ENCODE results near the gene RPS21. TPM values are rescaled to one million over a fixed set of nuclear protein-coding genes. Genes with fewer than 3 reads are reported as not detected.

RPS21 gene
- polyA plus RNA-seq, 1 experiment = 2,723 TPM

- H3K4me3 ChIP-seq (ENCODE audit: low read depth, low read length) = no peak overlapping the region
- TF ChIP-seq, protein P1, sequence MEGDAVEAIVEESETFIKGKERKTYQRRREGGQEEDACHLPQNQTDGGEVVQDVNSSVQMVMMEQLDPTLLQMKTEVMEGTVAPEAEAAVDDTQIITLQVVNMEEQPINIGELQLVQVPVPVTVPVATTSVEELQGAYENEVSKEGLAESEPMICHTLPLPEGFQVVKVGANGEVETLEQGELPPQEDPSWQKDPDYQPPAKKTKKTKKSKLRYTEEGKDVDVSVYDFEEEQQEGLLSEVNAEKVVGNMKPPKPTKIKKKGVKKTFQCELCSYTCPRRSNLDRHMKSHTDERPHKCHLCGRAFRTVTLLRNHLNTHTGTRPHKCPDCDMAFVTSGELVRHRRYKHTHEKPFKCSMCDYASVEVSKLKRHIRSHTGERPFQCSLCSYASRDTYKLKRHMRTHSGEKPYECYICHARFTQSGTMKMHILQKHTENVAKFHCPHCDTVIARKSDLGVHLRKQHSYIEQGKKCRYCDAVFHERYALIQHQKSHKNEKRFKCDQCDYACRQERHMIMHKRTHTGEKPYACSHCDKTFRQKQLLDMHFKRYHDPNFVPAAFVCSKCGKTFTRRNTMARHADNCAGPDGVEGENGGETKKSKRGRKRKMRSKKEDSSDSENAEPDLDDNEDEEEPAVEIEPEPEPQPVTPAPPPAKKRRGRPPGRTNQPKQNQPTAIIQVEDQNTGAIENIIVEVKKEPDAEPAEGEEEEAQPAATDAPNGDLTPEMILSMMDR (IDR thresholded peaks at IDR 0.05; ENCODE audit: low read depth, low read length) = no peak
- DNase-seq (ENCODE audit: low read depth, low spot score) = no peak
- peaks cover 7% of the 10 kb centered on the region; the same call in 1 of the 2 replicates for H3K9me3 ChIP-seq (ENCODE audit: control insufficient read depth, insufficient read depth, low read length)
- POLR2A ChIA-PET = no interaction called here
- H3K27ac ChIP-seq (ENCODE audit: low read depth, low read length) = no peak overlapping the region
- CTCF ChIA-PET = interaction anchor here (0.7 to 1.2 kb wide), 2 partner anchors 9 to 13 kb away, joined by 3 to 4 read pairs; no protein-coding TSS in a partner anchor
- H3K27me3 ChIP-seq (ENCODE audit: control insufficient read depth, insufficient read depth, low read length) = no peaks in the 10 kb centered on the region
Measured at GRCh38 chr20:62396367-62397239, 9.7 kb downstream of the RPS21 start.

- ChIA-PET CTCF (no interaction called here), POLR2A (no interaction called here)
- Histone ChIP-seq H3K9me3 (ENCODE audit: control insufficient read depth, insufficient read depth, low read length) (peaks cover 7% of the 10 kb centered on the region; the same call in 1 of the 2 replicates), H3K27me3 (ENCODE audit: control insufficient read depth, insufficient read depth, low read length) (no peaks in the 10 kb centered on the region), H3K4me3 (ENCODE audit: low read depth, low read length) (no peak overlapping the region), H3K27ac (ENCODE audit: low read depth, low read length) (no peak overlapping the region)
- TF ChIP-seq, protein P1 (IDR thresholded peaks at IDR 0.05; ENCODE audit: low read depth, low read length) = no peak
- no peak for DNase-seq (ENCODE audit: low read depth, low spot score)
Measured at GRCh38 chr20:62398120-62398821, 11.4 kb downstream of the RPS21 start.

GRCh38 chr20:62400021-62400420 is 13.1 kb downstream of the RPS21 start:
- POLR2A ChIA-PET = interaction anchor here (0.6 to 0.7 kb wide), 2 partner anchors 9 to 113 kb away, joined by 3 to 5 read pairs; no protein-coding TSS in a partner anchor
- TF ChIP-seq, protein P1 (IDR thresholded peaks at IDR 0.05; ENCODE audit: low read depth, low read length) = no peak
- Histone ChIP-seq H3K4me3 (ENCODE audit: low read depth, low read length) (no peak overlapping the region), H3K27ac (ENCODE audit: low read depth, low read length) (no peak overlapping the region), H3K27me3 (ENCODE audit: control insufficient read depth, insufficient read depth, low read length) (no peaks in the 10 kb centered on the region), H3K9me3 (ENCODE audit: control insufficient read depth, insufficient read depth, low read length) (peaks cover 7% of the 10 kb centered on the region; the same call in 1 of the 2 replicates)
- CTCF ChIA-PET = interaction anchor here (1.3 kb wide), 1 partner anchor 17 kb away, joined by 5 read pairs; no protein-coding TSS in a partner anchor
- DNase-seq (ENCODE audit: low read depth, low spot score) = no peak

DNA sequence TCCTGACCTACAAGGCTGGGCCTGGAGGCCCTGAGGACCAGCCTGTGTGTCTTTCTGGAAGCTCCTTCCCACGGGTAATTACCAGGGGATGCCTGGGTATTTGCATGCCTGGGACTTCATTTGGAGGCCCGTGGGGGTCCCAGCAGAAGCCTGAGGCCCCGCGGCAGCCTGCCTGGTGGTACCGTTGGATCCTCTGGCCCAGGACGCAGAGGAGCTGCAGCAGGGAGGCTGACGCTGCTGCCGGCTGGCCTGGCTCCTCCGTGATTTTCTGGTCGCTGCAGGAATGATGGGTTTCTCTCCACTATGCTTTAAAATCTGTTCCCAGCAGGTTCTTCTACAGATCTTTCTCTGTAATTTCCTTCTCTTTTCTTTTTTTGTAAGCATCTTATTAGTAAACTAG is 13.6 kb downstream of the RPS21 start:
- CTCF ChIA-PET = interaction anchor here (1.3 kb wide), 1 partner anchor 18 kb away, joined by 5 read pairs; no protein-coding TSS in a partner anchor
- no peaks in the 10 kb centered on the region for H3K27me3 ChIP-seq (ENCODE audit: control insufficient read depth, insufficient read depth, low read length)
- POLR2A ChIA-PET = no interaction called here

More for the DNA sequence above, 13.6 kb downstream of the RPS21 start:
- no peak overlapping the region for H3K4me3 ChIP-seq (ENCODE audit: low read depth, low read length)
- TF ChIP-seq, protein P1 (IDR thresholded peaks at IDR 0.05; ENCODE audit: low read depth, low read length) = no peak
- no peak for DNase-seq (ENCODE audit: low read depth, low spot score)
- H3K9me3 ChIP-seq (ENCODE audit: control insufficient read depth, insufficient read depth, low read length) = peaks cover 7% of the 10 kb centered on the region; the same call in 1 of the 2 replicates
- H3K27ac ChIP-seq (ENCODE audit: low read depth, low read length) = no peak overlapping the region
